Fibroblast of lung (primary cell): ENCODE results near the gene NEO1. TPM values are rescaled to one million over a fixed set of nuclear protein-coding genes. Genes with fewer than 3 reads are reported as not detected.

ENCODE experiments used
- DNase-seq, 2 donors: peaks; one replicate each; pipeline versions ENCODE4 v3.0.0 to v3.0.0-alpha.2; 2010; ENCODE audit warnings: low read depth in 2 of 2
- H2AFZ ChIP-seq: 2 replicates; pipeline ENCODE4 v1.5.1; 2012; ENCODE audit warnings: low read length, control low read depth, inconsistent platforms
- H3K27ac ChIP-seq: 2 replicates; pipeline ENCODE4 v1.5.1; 2011; ENCODE audit warnings: low read length, control low read depth; ENCODE audit not compliant: insufficient read depth
- H3K27me3 ChIP-seq: 2 replicates; pipeline ENCODE4 v1.5.1; 2011; ENCODE audit warnings: mild to moderate bottlenecking, low read length; ENCODE audit not compliant: control insufficient read depth, insufficient read depth
- H3K36me3 ChIP-seq: 2 replicates; pipeline ENCODE4 v1.5.1; 2011; ENCODE audit warnings: low read length; ENCODE audit not compliant: control insufficient read depth, insufficient read depth
- H3K4me1 ChIP-seq: 2 replicates; pipeline ENCODE4 v1.5.1; 2011; ENCODE audit warnings: low read length; ENCODE audit not compliant: control insufficient read depth, insufficient read depth; ENCODE audit errors: extremely low read depth
- H3K4me2 ChIP-seq: 2 replicates; pipeline ENCODE4 v1.5.1; 2011; ENCODE audit warnings: low read length, control low read depth; ENCODE audit not compliant: insufficient read depth; ENCODE audit errors: extremely low read depth
- H3K4me3 ChIP-seq, 4 experiments: fragments of 200-600 bp in 1 of 4; sonication (generic) in 1 of 4; replicated peaks in 1 of 4; 2 replicates each; pipeline ENCODE4 v1.5.1; 2011 to 2016; ENCODE audit warnings: low read length in 4 of 4, low read depth in 3 of 4, mild to moderate bottlenecking in 3 of 4, control low read depth in 2 of 4, inconsistent platforms in 1 of 4, mixed read lengths in 1 of 4; ENCODE audit not compliant: insufficient read depth in 1 of 4; ENCODE audit errors: control extremely low read depth in 1 of 4
- H3K79me2 ChIP-seq: 2 replicates; pipeline ENCODE4 v1.5.1; 2012; ENCODE audit warnings: mild to moderate bottlenecking, low read length, inconsistent platforms; ENCODE audit not compliant: control insufficient read depth, insufficient read depth
- H3K9ac ChIP-seq: 2 replicates; pipeline ENCODE4 v1.5.1; 2011; ENCODE audit warnings: mild to moderate bottlenecking, low read length, control low read depth; ENCODE audit not compliant: insufficient read depth
- H3K9me3 ChIP-seq: 2 replicates; pipeline ENCODE4 v1.5.1; 2012; ENCODE audit warnings: low read depth, low read length; ENCODE audit not compliant: control insufficient read depth, insufficient read depth
- H4K20me1 ChIP-seq: 2 replicates; pipeline ENCODE4 v1.5.1; 2011; ENCODE audit warnings: low read length; ENCODE audit not compliant: control insufficient read depth, insufficient read depth; ENCODE audit errors: extremely low read depth
- EZH2 ChIP-seq: IDR thresholded peaks from 2 replicates; pipeline ENCODE4 v1.5.1; 2012; ENCODE audit warnings: low read length, control low read depth, mild to moderate bottlenecking; ENCODE audit errors: missing control alignments
- polyA plus RNA-seq, 2 donors: library from polyadenylated mRNA; depleted of rRNA in 1 of 2; stranded (reverse) in 1 of 2; unstranded in 1 of 2; fragments of >200 nt; gene quantifications; 2 replicates each; pipeline ENCODE4 v1.2.1, GENCODE V29; 2011 to 2012; ENCODE audit warnings: missing spikeins in 1 of 2
- total RNA-seq: library from RNA; depleted of rRNA; stranded (reverse); fragments of >200 nt; gene quantifications from 2 replicates; pipeline ENCODE4 v1.2.1, GENCODE V29; 2014
- TF ChIP-seq, protein P1 (sequence below), 2 donors: IDR thresholded peaks in 1 of 2; conservative IDR thresholded peaks in 1 of 2; 1 replicate in 1 of 2; 2 replicates in 1 of 2; pipeline ENCODE4 v1.5.1; 2011 to 2012; ENCODE audit warnings: low read length in 2 of 2, control low read depth in 1 of 2, inconsistent platforms in 1 of 2, low read depth in 1 of 2, mild to moderate bottlenecking in 1 of 2

Gene NEO1
- total and polyA plus RNA-seq, 2 donors (not counting 1 experiment from before 2014, with no cell fraction given), result 6.2 to 19.3 TPM

DNA sequence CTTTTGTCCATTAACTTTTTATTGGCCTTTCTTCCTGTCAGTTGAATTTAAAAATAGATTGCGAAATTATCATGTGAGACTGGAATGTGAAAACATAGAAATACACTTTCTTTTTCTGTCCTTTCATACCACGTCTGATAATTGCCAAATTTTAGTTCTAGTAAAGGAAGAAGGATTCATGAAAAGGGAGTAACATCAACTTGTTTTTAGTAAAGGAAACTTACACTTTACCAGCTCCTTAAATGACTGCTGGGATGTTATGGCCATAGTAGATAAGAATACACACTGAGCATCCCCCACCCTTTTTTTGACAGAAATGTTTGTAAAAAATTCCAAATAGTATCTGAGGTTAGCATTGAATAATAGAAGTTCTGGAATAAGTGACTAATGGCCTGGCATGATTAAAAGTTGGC, 137.9 kb downstream of the NEO1 start:
- H4K20me1 ChIP-seq, result no peaks in the 10 kb centered on the region
- peak; percentile 48 to 61 for DNase-seq

GRCh38 chr15:73195166-73195565, 142.9 kb downstream of the NEO1 start:
- Histone ChIP-seq H3K9ac (no peak overlapping the region), H3K27me3 (no peaks in the 10 kb centered on the region), H2AFZ (no peak overlapping the region), H3K27ac (no peak overlapping the region), H3K36me3 (no peaks in the 10 kb centered on the region), H3K4me3 (no peak overlapping the region), H3K4me1 (no peaks in the 10 kb centered on the region), H3K79me2 (no peaks in the 10 kb centered on the region), H3K9me3 (no peaks in the 10 kb centered on the region), H4K20me1 (no peaks in the 10 kb centered on the region), H3K4me2 (no peak overlapping the region)
- no peak for DNase-seq
- TF ChIP-seq, protein P1, sequence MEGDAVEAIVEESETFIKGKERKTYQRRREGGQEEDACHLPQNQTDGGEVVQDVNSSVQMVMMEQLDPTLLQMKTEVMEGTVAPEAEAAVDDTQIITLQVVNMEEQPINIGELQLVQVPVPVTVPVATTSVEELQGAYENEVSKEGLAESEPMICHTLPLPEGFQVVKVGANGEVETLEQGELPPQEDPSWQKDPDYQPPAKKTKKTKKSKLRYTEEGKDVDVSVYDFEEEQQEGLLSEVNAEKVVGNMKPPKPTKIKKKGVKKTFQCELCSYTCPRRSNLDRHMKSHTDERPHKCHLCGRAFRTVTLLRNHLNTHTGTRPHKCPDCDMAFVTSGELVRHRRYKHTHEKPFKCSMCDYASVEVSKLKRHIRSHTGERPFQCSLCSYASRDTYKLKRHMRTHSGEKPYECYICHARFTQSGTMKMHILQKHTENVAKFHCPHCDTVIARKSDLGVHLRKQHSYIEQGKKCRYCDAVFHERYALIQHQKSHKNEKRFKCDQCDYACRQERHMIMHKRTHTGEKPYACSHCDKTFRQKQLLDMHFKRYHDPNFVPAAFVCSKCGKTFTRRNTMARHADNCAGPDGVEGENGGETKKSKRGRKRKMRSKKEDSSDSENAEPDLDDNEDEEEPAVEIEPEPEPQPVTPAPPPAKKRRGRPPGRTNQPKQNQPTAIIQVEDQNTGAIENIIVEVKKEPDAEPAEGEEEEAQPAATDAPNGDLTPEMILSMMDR (conservative IDR thresholded peaks at IDR 0.05 in 1 of 2, IDR thresholded peaks at IDR 0.05 in 1 of 2; ENCODE audit: low read depth in 1 of 2, low read length in 2 of 2), result no peak
- TF ChIP-seq EZH2, result no peak

More for the DNA sequence above, 137.9 kb downstream of the NEO1 start:
- Histone ChIP-seq H3K4me3 (no peak overlapping the region), H3K4me2 (peak overlapping the region; percentile 40), H3K27me3 (no peaks in the 10 kb centered on the region), H3K79me2 (no peaks in the 10 kb centered on the region), H3K4me1 (no peaks in the 10 kb centered on the region), H3K9me3 (no peaks in the 10 kb centered on the region), H2AFZ (peak overlapping the region; percentile 19), H3K9ac (no peak overlapping the region), H3K27ac (no peak overlapping the region), H3K36me3 (no peaks in the 10 kb centered on the region)
- no peak for TF ChIP-seq EZH2
- TF ChIP-seq, protein P1 (conservative IDR thresholded peaks at IDR 0.05 in 1 of 2, IDR thresholded peaks at IDR 0.05 in 1 of 2; ENCODE audit: low read depth in 1 of 2, low read length in 2 of 2), result no peak

DNA sequence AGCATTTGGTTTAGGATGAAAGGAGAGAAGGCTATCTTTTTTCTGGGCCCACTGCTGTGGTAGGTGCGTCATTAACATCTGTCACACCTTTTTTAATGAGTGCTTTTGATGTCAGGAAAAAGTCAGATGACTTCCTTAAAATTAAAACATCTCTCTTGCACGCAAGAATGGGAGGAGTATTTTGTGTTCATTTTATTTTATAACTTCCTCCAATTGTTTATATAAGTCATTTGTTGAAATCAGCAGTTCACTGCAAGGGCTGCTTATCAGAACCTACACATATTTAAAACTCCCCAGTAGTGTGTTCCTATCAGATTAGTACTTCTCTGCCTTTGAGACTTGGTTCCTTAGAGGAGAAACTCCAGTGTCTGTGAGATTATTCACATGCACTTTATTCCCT, 143.8 kb downstream of the NEO1 start:
- no peaks in the 10 kb centered on the region for H3K4me1 ChIP-seq
- no peak for TF ChIP-seq EZH2
- TF ChIP-seq, protein P1 (conservative IDR thresholded peaks at IDR 0.05 in 1 of 2, IDR thresholded peaks at IDR 0.05 in 1 of 2; ENCODE audit: low read depth in 1 of 2, low read length in 2 of 2), result no peak
- no peaks in the 10 kb centered on the region for H3K27me3 ChIP-seq
- no peak for DNase-seq
- no peaks in the 10 kb centered on the region for H3K36me3 ChIP-seq
- H3K79me2 ChIP-seq, result no peaks in the 10 kb centered on the region
- no peak overlapping the region for H3K4me2 ChIP-seq
- no peak overlapping the region for H3K9ac ChIP-seq
- H4K20me1 ChIP-seq, result no peaks in the 10 kb centered on the region
- H3K27ac ChIP-seq, result no peak overlapping the region
- H2AFZ ChIP-seq, result no peak overlapping the region
- H3K9me3 ChIP-seq, result no peaks in the 10 kb centered on the region
- no peak overlapping the region for H3K4me3 ChIP-seq
